ENCODE data around the gene DYNLRB1. TPM values are rescaled to one million over a fixed set of nuclear protein-coding genes. Genes with fewer than 3 reads are reported as not detected.

Gene DYNLRB1
- total RNA-seq, 1 experiment from 2014 or later = 177 TPM

GRCh38 chr20:34472246-34472925, 43.8 kb upstream of the DYNLRB1 start:
- no TSS peak for BruUV-seq (replicated peaks)
- Histone ChIP-seq H3K27me3 (ENCODE audit: low read length) (no peaks in the 10 kb centered on the region), H3K4me3 (ENCODE audit: low read length) (no peak overlapping the region), H3K4me1 (ENCODE audit: insufficient read depth, low read length) (peaks cover 7% of the 10 kb centered on the region; the same call in 1 of the 2 replicates), H3K36me3 (ENCODE audit: low read depth, low read length) (peaks cover 19% of the 10 kb centered on the region), H3F3A (ENCODE audit: low read length, unreplicated experiment) (no peaks in the 10 kb centered on the region), H3K79me2 (ENCODE audit: low read length) (no peaks in the 10 kb centered on the region), H3K9me3 (ENCODE audit: low read length) (no peaks in the 10 kb centered on the region), H2AFZ (ENCODE audit: low read length) (no peak overlapping the region), H3K9me2 (replicated peaks; ENCODE audit: low read length) (no peaks in the 10 kb centered on the region), H3K27ac (ENCODE audit: low read length) (no peak overlapping the region), H3K9ac (ENCODE audit: low read length) (no peak overlapping the region), H3K4me2 (ENCODE audit: low read length) (no peak overlapping the region), H4K20me1 (ENCODE audit: low read length) (0 out of 2 replicates have a peak, but pooled peaks cover 3% of the 10 kb centered on the region)
- TF ChIP-seq EZH2phosphoT487 (IDR thresholded peaks at IDR 0.05; ENCODE audit: borderline replicate concordance, low read length) (no peak), EZH2 (IDR thresholded peaks at IDR 0.05; ENCODE audit: low read length, unreplicated experiment) (no peak)
- TF ChIP-seq, protein P1, sequence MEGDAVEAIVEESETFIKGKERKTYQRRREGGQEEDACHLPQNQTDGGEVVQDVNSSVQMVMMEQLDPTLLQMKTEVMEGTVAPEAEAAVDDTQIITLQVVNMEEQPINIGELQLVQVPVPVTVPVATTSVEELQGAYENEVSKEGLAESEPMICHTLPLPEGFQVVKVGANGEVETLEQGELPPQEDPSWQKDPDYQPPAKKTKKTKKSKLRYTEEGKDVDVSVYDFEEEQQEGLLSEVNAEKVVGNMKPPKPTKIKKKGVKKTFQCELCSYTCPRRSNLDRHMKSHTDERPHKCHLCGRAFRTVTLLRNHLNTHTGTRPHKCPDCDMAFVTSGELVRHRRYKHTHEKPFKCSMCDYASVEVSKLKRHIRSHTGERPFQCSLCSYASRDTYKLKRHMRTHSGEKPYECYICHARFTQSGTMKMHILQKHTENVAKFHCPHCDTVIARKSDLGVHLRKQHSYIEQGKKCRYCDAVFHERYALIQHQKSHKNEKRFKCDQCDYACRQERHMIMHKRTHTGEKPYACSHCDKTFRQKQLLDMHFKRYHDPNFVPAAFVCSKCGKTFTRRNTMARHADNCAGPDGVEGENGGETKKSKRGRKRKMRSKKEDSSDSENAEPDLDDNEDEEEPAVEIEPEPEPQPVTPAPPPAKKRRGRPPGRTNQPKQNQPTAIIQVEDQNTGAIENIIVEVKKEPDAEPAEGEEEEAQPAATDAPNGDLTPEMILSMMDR (conservative IDR thresholded peaks at IDR 0.05; ENCODE audit: low read depth, low read length) = no peak
- peak; percentile 23 for DNase-seq
- intact Hi-C loops (cut with micrococcal nuclease) = loop anchor here (2.0 kb wide), 1 partner anchor 50 kb away; no protein-coding TSS in a partner anchor
- ChIA-PET CTCF (interaction anchor here (0.6 to 2.1 kb wide), 3 partner anchors 8 to 160 kb away, joined by 3 to 10 read pairs (median 6); no protein-coding TSS in a partner anchor), POLR2A (ENCODE audit: unreplicated experiment) (interaction anchor here (1.1 kb wide), 1 partner anchor 43 kb away, joined by 3 read pairs; no protein-coding TSS in a partner anchor)
- peak; percentile 66 for ATAC-seq

DNA sequence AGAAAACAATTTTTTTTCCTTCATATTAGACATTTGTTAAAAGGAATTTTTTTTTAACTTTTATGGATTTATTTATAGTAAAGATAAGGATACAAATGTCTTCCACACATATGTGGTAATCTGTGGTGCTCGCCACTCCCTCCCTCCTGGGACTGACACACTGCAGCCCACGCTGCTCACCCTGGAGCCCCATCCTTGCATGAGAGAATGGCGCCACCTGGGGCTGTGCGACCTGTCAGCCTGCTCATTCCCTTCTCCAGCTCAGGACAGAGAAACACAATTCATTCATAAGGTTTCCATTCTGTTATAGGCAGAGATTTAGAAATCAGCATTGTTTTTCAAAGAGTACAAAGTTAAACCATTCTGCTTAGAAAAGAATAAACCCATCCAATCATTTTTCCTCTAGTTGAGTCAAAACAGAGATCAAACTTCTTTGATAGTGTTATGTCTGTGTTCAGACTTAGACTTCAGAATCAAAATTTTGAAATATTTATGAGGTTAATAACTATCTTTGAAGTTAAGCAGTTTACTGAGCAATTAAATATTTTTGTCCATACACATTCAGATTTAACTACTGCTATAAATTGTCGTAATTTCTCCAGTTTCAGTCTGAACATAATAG, 42.8 kb upstream of the DYNLRB1 start:
- intact Hi-C loops (cut with micrococcal nuclease) = loop anchor here (1.0 to 2.0 kb wide), 2 partner anchors 49 to 161 kb away; no protein-coding TSS in a partner anchor
- Histone ChIP-seq H4K20me1 (ENCODE audit: low read length) (0 out of 2 replicates have a peak, but pooled peaks cover 3% of the 10 kb centered on the region), H3K9me3 (ENCODE audit: low read length) (no peaks in the 10 kb centered on the region), H3K27me3 (ENCODE audit: low read length) (no peaks in the 10 kb centered on the region), H3K4me2 (ENCODE audit: low read length) (no peak overlapping the region), H3K9ac (ENCODE audit: low read length) (no peak overlapping the region), H3F3A (ENCODE audit: low read length, unreplicated experiment) (no peaks in the 10 kb centered on the region), H3K36me3 (ENCODE audit: low read depth, low read length) (peaks cover 27% of the 10 kb centered on the region), H3K27ac (ENCODE audit: low read length) (no peak overlapping the region), H2AFZ (ENCODE audit: low read length) (no peak overlapping the region), H3K4me3 (ENCODE audit: low read length) (no peak overlapping the region), H3K4me1 (ENCODE audit: insufficient read depth, low read length) (peaks cover 7% of the 10 kb centered on the region; the same call in 1 of the 2 replicates), H3K79me2 (ENCODE audit: low read length) (no peaks in the 10 kb centered on the region), H3K9me2 (replicated peaks; ENCODE audit: low read length) (no peaks in the 10 kb centered on the region)
- DNase-seq (peak; percentile 52), ATAC-seq (peak; percentile 72)
- TF ChIP-seq EZH2 (IDR thresholded peaks at IDR 0.05; ENCODE audit: low read length, unreplicated experiment) = no peak
- TF ChIP-seq, protein P1 (conservative IDR thresholded peaks at IDR 0.05; ENCODE audit: low read depth, low read length) = peak; percentile 70
- BruUV-seq (replicated peaks) = no TSS peak
- POLR2A ChIA-PET (ENCODE audit: unreplicated experiment) = no interaction called here
- CTCF ChIA-PET = interaction anchor here (0.6 to 2.1 kb wide), 2 partner anchors 133 to 161 kb away, joined by 3 to 6 read pairs; no protein-coding TSS in a partner anchor
